Measurements from ENCODE around the gene MKRN2.
A peak's percentile ranks its signal among the peaks of the same experiment; 100 is the strongest.

The MKRN2 gene

GRCh38 chr3:12557473-12558100, 700 bp downstream of the MKRN2 start:
- DNase-seq, result no peak

- DNase-seq, result no peak
Measured at GRCh38 chr3:12558706-12559105, 1.8 kb downstream of the MKRN2 start.

DNA sequence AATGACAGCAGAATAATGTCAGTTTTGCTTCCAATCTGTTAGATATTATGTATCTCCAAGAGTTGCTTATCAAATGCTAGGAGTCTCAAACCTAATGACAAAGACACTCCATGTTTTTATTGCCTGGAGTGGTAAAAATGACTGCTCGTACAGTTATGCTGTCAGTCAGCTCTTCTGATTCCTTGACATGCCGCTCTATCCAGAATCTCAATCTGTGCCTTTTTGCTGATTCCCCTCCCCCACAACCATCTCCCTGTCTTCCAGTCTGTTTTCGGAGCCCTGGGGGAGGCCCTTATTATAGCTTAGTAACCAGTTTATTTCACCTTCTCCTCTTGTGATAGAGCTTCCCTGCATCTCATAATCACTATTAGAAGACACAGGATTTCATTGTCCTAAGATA, 2.6 kb downstream of the MKRN2 start:
- DNase-seq, result no peak

GRCh38 chr3:12560505-12561190, 3.8 kb downstream of the MKRN2 start:
- DNase-seq, result no peak

- DNase-seq, result no peak
Measured at GRCh38 chr3:12561397-12561796, 4.5 kb downstream of the MKRN2 start.

- no peak for DNase-seq
Measured at GRCh38 chr3:12562451-12562850, 5.6 kb downstream of the MKRN2 start.

- no peak for DNase-seq
Measured at GRCh38 chr3:12566976-12567375, 10.1 kb downstream of the MKRN2 start.

- DNase-seq, result no peak
Measured at GRCh38 chr3:12568747-12569146, 11.9 kb downstream of the MKRN2 start.

DNA sequence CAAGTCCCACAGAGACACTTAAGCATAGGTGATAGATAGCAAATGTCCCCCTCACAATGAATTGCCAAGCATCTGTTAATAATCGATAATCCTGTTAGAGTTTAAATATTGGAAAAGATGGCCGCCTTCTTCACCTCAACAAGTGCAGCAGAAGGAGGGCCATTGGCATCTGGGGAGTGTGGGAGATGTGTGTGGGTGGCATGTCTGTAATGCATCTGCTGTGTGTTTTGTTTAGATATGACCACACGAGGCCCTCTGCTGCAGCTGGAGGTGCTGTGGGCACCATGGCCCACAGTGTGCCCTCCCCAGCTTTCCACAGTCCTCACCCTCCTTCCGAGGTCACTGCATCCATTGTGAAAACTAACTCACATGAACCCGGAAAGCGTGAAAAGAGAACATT, 12.9 kb downstream of the MKRN2 start:
- DNase-seq, result no peak

DNA sequence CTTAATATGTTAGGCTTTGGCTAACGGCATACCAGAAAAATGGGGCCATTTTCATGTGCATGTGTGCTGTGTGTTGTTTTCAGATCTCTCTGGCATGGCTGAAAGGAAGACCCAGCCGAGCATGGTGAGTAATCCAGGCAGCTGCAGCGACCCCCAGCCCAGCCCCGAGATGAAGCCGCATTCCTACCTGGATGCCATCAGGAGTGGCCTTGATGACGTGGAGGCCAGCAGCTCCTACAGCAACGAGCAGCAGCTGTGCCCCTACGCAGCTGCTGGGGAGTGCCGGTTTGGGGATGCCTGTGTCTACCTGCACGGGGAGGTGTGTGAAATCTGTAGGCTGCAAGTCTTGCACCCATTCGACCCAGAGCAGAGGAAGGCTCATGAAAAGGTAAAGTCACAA, 15.1 kb downstream of the MKRN2 start:
- DNase-seq, result no peak

DNA sequence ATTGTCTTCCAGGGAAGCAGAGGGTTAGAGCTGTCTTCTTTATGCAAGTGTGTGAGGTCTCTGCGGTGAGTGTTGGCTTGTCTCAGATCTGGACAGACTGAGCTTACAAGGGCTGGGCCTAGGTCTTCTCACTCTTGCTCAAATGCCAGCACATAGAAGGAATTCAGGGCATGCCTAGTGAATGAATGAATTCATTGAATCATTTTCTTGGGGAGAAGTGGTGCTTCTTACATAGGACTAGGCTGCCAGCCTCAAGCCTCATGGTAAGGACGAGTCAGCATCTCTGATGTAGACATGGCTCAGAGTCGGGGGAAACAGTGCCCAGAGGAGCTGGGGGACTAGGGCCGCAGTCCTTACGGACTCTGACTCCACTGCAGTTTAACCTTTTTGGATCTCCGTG, 17.2 kb downstream of the MKRN2 start:
- DNase-seq, result no peak

- DNase-seq, result no peak
Measured at GRCh38 chr3:12574661-12575060, 17.8 kb downstream of the MKRN2 start.

- DNase-seq, result no peak
Measured at GRCh38 chr3:12577379-12577778, 20.5 kb downstream of the MKRN2 start.

DNA sequence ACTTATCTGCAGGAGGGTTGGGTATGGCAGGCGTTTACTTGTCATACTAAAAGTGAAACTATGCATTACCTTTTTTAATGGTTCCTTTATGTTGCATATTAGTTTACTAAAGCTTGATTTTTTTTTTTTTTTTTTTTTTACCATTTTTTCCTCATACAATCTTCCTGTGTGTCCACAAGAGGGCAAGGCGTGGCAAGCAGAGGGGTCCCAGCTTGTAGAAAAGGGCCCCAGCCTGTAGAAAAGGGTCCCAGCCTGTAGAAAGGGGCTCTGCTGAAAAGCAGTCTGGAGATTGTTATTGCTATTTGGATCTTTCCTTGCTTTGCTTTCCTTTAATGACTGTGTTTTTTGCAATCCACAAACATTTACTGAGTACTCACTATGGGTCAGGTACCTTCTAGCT, 21.9 kb downstream of the MKRN2 start:
- DNase-seq, result no peak

DNA sequence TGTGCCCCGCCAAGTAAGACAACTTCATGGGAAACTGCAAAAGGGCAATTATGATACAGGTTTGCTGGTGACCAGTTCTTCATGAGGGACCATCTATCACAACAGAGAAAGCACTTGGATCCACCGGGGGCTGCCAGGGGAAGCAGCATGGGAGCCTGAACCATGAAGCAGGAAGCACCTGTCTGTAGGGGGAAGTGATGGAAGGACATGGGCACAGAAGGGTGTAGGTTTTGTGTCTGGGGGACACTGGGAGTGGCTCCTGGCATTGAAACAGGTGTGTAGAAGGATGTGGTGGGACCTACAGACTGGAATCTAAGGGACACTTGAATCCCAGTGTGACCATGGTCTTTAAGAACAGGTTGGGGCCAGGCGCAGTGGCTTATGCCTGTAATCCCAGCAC, 22.6 kb downstream of the MKRN2 start:
- no peak for DNase-seq

DNA sequence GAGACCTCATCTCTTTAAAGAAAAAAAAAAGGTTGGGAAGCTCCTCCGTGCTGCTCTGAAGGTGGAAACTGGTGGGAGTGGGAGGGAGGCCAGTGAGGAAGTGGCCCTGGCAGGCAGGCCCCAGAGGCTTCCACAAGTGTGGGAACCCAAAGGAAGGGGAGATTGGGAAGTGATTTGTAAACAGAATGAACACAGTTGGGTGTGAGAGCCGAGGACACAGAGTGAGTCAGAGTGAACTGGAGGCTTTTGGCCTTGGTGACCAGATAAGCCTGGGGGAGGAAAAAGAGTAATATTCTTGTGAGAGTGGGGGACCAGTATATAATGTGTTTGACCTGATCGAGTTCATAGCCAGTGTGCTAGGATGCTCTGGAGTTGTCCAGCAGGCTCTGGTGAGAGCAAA, 23.0 kb downstream of the MKRN2 start:
- no peak for DNase-seq

DNA sequence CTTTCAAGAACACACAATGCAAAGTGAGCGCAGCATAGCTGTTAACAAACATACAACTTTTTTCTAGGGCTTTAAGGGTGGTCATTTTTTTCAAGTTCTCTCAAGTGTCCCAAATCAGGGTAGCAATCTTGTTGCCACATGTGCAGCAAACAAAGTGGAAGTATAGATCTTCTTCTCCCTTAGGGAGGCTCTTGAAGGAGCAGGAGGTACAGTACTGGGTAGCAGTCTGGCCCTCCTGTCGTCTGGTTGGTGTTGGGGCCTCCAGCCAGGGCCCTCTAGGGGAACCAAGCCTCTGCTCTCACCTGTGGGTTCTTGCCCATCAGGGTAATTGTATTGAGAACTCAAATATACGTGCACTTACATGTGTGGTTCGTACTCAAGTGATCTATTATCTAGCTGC, 25.8 kb downstream of the MKRN2 start:
- DNase-seq, result no peak

DNA sequence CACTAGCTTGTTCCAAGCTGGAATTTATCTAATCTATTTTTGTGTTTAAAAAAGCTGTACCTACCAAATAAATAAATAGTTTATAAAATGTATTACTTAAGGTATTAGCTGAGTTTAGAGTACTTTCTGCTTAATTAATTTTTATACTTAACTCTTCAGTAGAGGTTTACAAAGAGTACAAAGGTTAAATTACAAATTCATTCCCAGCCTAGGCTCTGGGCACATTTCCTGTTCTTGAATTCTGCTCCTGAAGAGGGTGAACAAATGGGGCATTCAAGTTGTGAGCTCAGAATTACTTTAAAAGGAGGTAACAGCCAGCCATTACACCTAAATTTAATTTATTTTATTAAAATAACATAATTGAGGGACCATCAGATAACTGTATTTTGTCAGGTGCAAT, 26.4 kb downstream of the MKRN2 start:
- no peak for DNase-seq

GRCh38 chr3:12584083-12584482, 27.2 kb downstream of the MKRN2 start:
- no peak for DNase-seq

- DNase-seq, result no peak
Measured at GRCh38 chr3:12585181-12585580, 28.3 kb downstream of the MKRN2 start.

GRCh38 chr3:12585970-12586369, 29.1 kb downstream of the MKRN2 start:
- DNase-seq, result no peak

DNA sequence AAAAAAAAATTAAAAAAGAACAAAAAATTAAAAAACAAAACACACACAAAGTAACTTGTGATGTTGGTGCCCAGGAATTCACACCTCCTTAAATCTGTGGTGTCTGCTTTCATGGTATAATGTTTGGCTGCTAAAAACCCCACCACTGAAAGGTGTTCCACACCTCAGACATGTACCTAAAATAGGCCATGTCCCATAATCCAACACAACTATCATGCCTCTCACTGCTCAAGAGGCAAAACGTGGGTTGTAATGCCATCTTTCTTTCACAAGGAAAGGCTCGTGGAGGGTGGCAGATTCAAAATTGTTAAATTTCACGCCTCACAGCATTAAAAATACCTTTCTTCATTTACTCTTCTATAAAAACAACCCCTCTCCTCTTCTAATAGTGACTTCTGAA, 29.5 kb downstream of the MKRN2 start:
- no peak for DNase-seq

DNA sequence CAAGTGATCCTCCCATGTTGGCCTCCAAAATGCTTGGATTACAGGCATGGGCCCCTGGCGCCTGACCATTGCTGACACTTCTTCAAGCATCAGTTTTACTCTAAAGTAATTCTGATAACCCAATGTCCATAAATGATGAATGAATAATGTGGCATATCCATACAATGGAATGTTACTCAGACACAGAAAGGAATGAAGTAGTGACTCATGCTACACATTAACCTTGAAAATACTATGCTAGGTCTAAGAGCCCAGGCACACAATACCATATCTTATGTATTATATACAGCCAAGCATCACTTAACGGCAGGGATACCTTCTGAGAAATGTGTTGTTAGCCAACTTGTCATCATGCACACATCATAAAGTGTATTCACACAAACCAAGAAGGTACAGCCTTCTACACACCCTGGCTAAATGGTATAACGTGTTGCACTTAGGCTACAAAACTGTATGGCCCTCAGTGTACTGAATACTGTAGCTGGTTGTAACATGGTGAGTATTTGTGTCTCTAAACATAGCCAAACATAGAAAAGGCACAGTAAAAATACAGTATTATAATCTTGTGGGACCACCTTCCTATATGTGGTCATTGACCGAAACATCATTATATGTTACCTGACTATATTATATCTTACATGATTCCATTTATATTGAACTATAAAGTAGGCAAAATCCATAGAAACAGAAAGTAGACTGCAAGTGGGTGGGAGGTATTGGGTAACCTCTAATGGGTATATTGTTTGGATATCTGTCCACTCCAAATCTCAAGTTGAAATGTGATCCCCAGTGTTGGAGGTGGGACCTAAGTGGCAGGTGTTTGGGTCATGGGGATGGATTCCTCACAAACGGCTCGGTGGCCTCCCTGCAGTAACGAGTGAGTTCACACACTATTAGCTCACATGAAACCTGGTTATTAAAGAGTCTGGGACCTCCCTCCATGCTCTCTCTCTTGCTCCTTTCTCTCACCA, 31.4 kb downstream of the MKRN2 start:
- DNase-seq, result peak; percentile 79

DNA sequence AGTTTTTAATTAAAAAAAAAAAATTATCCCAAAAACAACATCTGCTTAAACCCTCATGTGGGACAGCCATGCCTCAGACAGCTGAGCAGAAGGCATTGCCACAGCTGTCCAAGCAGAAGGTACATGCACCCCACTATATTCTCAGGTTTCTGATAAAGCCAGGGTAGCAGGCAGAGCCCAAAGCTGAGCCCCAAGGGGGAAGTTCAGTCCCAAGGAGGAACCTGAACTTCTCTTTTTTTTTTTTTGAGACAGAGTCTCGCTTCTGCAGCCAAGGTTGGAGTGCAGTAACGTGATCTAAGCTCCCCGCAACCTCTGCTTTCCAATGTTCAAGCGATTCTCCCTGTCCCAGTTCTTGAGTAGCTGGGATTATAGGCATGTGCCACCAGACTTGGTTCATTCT, 33.2 kb downstream of the MKRN2 start:
- DNase-seq, result no peak

Measured in NCI-H510A (cell line).